Measurements from ENCODE around the gene DOCK6.

- TF ChIP-seq CTCF (IDR thresholded peaks at IDR 0.05; ENCODE audit: poor library complexity, severe bottlenecking), result no peak
- TF ChIP-seq POLR2AphosphoS5 (IDR thresholded peaks at IDR 0.05), result no peak
- TF ChIP-seq TAF1 (IDR thresholded peaks at IDR 0.05; ENCODE audit: low read depth), result no peak
- no peak for TF ChIP-seq RAD21 (conservative IDR thresholded peaks at IDR 0.05)
- TF ChIP-seq EP300 (conservative IDR thresholded peaks at IDR 0.05; ENCODE audit: poor library complexity, severe bottlenecking), result no peak
- TF ChIP-seq EZH2 (IDR thresholded peaks at IDR 0.05; ENCODE audit: borderline replicate concordance, insufficient read depth, low read length, poor library complexity, severe bottlenecking), result no peak
Observed at GRCh38 chr19:11268783-11269267, 6.5 kb upstream of the DOCK6 start.

Data from neural cell (in vitro differentiated cells).